GM12872 (cell line): Measurements from ENCODE around the gene CDK14.

ENCODE experiments used
- CTCF ChIP-seq: IDR thresholded peaks from 3 replicates; pipeline ENCODE4 v1.5.1; 2011; ENCODE audit warnings: low read depth, mild to moderate bottlenecking, low read length, moderate library complexity; ENCODE audit not compliant: insufficient read depth

Gene CDK14

DNA sequence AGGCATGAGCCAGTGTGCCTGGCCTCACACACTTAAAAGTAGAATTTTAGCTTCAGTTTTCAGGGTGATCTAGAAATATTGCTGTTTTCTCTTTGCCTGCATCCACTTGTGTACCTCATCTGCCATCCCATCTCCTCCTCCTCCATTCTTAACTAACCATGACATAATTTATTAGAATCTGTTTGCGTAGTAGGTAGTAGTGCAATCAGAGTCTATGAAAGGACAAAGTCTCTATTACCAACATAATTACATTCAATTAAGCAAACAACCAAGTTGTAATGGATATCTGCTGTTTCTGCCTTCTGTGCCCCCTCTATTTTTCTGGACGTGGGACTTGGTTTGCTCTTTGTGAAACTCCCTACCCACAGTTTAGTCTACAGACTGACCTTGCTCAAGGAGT lies 72.9 kb downstream of the CDK14 start:
- no peak for TF ChIP-seq CTCF

DNA sequence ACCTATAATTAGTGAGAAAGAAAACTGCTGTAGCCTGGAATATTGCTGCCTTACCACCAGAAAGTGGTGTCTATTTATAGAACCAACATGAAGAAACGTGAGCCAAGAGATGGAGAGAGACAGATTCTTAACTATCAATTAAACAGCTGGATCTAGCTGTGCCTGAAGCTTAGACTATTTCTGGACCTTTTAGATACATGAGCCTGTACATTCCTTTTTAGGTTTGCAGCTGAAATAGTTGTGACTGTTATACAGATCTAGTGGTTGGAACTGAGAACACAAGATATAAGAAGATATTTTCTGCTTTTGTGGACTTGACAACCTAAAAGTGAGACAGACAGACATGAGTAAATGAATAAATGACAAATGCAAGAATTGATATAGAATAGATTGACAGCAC lies 73.4 kb downstream of the CDK14 start:
- no peak for TF ChIP-seq CTCF

DNA sequence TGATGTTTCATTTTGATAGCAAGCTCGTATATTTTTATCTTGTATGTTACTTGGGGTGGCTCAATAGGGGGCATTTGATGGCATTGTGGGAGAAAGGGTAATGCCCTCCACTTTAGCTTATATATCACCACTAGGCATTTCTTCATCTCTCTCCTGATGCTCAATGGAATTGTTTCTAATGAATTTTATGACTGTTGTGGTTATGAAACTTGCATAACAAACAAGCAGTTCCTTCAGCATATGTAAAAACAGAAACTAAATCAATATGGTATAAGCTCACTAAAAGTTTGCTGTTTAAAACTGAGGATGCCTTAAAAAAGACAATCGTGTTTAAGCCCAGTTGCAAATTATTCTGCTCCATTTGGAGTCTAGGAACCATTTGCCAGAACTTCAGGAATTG lies 75.5 kb downstream of the CDK14 start:
- TF ChIP-seq CTCF: no peak

DNA sequence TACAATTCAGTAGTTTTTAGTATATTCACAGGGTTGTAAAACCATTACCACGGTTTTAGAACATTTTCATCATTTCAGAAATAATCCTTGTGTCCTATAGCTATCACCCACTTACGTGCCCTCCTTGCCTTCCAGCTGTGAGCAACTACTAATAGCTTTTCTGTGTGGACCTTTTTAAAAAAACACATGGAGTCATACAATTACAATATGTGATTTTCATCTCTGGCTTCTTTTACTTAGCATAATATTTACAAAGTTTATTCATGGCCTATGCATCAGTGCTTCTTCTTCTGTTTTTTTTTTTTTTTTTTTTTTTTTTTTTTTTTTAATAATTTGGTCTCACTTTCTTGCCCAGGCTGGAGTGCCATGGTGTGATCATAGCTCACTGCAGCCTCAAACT lies 76.1 kb downstream of the CDK14 start:
- TF ChIP-seq CTCF: no peak

DNA sequence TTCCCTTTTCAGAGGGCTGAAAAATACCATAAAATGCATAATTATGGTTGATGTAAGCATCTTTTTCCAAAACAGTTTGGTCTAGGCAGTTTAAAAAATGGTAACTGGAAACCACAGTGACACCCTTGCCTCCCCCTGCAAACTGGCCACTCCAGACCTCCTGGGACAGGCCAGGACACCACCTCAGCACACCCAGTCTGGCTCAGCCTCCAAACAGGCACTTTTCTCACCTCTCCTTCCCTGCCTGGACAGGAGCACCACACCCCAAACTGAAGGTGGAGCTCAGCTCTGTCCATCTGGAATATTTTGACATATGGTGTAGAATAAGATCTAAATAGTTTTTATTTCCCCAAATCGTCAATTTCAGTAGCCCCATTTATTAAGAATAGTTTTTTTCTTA lies 78.5 kb downstream of the CDK14 start:
- TF ChIP-seq CTCF: no peak

GRCh38 chr7:90675982-90676381 lies 79.9 kb downstream of the CDK14 start:
- TF ChIP-seq CTCF: no peak

- TF ChIP-seq CTCF: no peak
Observed at GRCh38 chr7:90677486-90678404, 81.6 kb downstream of the CDK14 start.

DNA sequence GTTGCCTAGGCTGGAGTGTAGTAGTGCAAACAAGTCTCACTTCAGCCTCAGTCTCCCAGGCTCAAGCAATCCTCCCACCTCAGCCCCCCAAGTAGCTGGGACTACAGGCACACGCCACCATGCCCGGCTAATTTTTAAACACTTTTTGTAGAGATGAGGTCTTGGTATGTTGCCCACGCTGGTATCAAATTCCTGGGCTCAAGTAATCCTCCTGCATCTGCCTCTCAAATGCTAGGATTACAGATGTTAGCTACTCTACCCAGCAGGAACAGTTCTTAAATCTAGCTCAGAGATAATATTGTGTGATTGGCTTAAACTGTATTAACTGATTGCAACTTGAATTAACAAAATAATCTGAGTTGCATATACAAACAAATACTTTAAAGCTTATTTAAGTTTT lies 82.9 kb downstream of the CDK14 start:
- TF ChIP-seq CTCF: no peak
